Skeletal muscle tissue (tissue), 5 donors: ENCODE results near the gene ZNF79. TPM values are rescaled to one million over a fixed set of nuclear protein-coding genes. Genes with fewer than 3 reads are reported as not detected.
A peak's percentile ranks its signal among the peaks of the same experiment; 100 is the strongest.

Source experiments
- H3K27ac ChIP-seq: one replicate; pipeline ENCODE4 v1.7.0; 2013; ENCODE audit warnings: mild to moderate bottlenecking, low read depth, low read length, inconsistent platforms
- H3K27me3 ChIP-seq, 3 donors: one replicate each; pipeline ENCODE4 v1.7.0; 2013; ENCODE audit warnings: low read length in 3 of 3; ENCODE audit not compliant: control insufficient read depth in 3 of 3, insufficient read depth in 3 of 3
- H3K36me3 ChIP-seq, 3 donors: one replicate each; pipeline ENCODE4 v1.7.0; 2013; ENCODE audit warnings: low read length in 3 of 3; ENCODE audit not compliant: control insufficient read depth in 3 of 3, insufficient read depth in 3 of 3
- H3K4me1 ChIP-seq, 3 donors: one replicate each; pipeline ENCODE4 v1.7.0; 2013; ENCODE audit warnings: low read length in 3 of 3, mild to moderate bottlenecking in 3 of 3; ENCODE audit not compliant: control insufficient read depth in 3 of 3, insufficient read depth in 3 of 3
- H3K4me3 ChIP-seq, 3 donors: one replicate each; pipeline ENCODE4 v1.7.0; 2013; ENCODE audit warnings: low read length in 3 of 3
- H3K9ac ChIP-seq, 3 donors: one replicate each; pipeline ENCODE4 v1.7.0; 2013; ENCODE audit warnings: low read length in 3 of 3, mild to moderate bottlenecking in 3 of 3, moderate library complexity in 2 of 3, low read depth in 1 of 3
- H3K9me3 ChIP-seq, 3 donors: one replicate each; pipeline ENCODE4 v1.7.0; 2013; ENCODE audit warnings: low read length in 3 of 3; ENCODE audit not compliant: control insufficient read depth in 3 of 3
- small RNA-seq: library from RNA; depleted of rRNA; stranded (forward); fragments of <200 nt; gene quantifications from one replicate; pipeline ENCODE3, GENCODE V24; 2014
- total RNA-seq: library from RNA; depleted of rRNA; stranded (reverse); fragments of >200 nt; gene quantifications from one replicate; pipeline ENCODE4 v1.2.3, GENCODE V29; 2014
- donor health status: Osteomylitis.

ZNF79 gene
- total RNA-seq, 1 donor from 2014 or later = 9.9 TPM

- H3K27me3 ChIP-seq = no peaks in the 10 kb centered on the region
- H3K9ac ChIP-seq = no peak overlapping the region
These were observed 65.4 kb downstream of the ZNF79 start for GRCh38 chr9:127489471-127490115.

GRCh38 chr9:127490535-127491230, 66.5 kb downstream of the ZNF79 start:
- Histone ChIP-seq H3K36me3 (peaks cover 34 to 67% (median 66%) of the 10 kb centered on the region in 3 donors), H3K4me3 (no peak overlapping the region), H3K4me1 (no peaks in the 10 kb centered on the region), H3K9ac (no peak overlapping the region), H3K9me3 (no peaks in the 10 kb centered on the region), H3K27ac (no peak overlapping the region), H3K27me3 (no peaks in the 10 kb centered on the region)

More at GRCh38 chr9:127489471-127490115, 65.4 kb downstream of the ZNF79 start:
- no peak overlapping the region for H3K4me3 ChIP-seq
- peaks cover 35 to 72% (median 65%) of the 10 kb centered on the region in 3 donors for H3K36me3 ChIP-seq
- H3K27ac ChIP-seq = no peak overlapping the region
- no peaks in the 10 kb centered on the region for H3K4me1 ChIP-seq
- H3K9me3 ChIP-seq = no peaks in the 10 kb centered on the region

GRCh38 chr9:127491516-127491915, 67.3 kb downstream of the ZNF79 start:
- Histone ChIP-seq H3K4me1 (no peaks in the 10 kb centered on the region), H3K9me3 (no peaks in the 10 kb centered on the region), H3K27me3 (no peaks in the 10 kb centered on the region), H3K27ac (no peak overlapping the region), H3K36me3 (peaks cover 34 to 66% (median 64%) of the 10 kb centered on the region in 3 donors), H3K9ac (no peak overlapping the region), H3K4me3 (no peak overlapping the region)

GRCh38 chr9:127492616-127493015, 68.4 kb downstream of the ZNF79 start:
- Histone ChIP-seq H3K9me3 (no peaks in the 10 kb centered on the region), H3K4me3 (no peak overlapping the region), H3K9ac (no peak overlapping the region), H3K27me3 (no peaks in the 10 kb centered on the region), H3K27ac (no peak overlapping the region), H3K4me1 (no peaks in the 10 kb centered on the region), H3K36me3 (peaks cover 42 to 73% (median 67%) of the 10 kb centered on the region in 3 donors)

- Histone ChIP-seq H3K27ac (no peak overlapping the region), H3K4me1 (no peaks in the 10 kb centered on the region), H3K9me3 (no peaks in the 10 kb centered on the region), H3K27me3 (no peaks in the 10 kb centered on the region), H3K9ac (no peak overlapping the region), H3K36me3 (peaks cover 49 to 72% (median 70%) of the 10 kb centered on the region in 3 donors), H3K4me3 (no peak overlapping the region)
These were observed 69.6 kb downstream of the ZNF79 start for GRCh38 chr9:127493592-127494303.

GRCh38 chr9:127494304-127494702, 70.1 kb downstream of the ZNF79 start:
- H3K4me3 ChIP-seq = no peak overlapping the region
- H3K27ac ChIP-seq = no peak overlapping the region
- H3K9me3 ChIP-seq = no peaks in the 10 kb centered on the region
- no peaks in the 10 kb centered on the region for H3K27me3 ChIP-seq
- H3K36me3 ChIP-seq = peaks cover 44 to 67% (median 67%) of the 10 kb centered on the region in 3 donors
- no peak overlapping the region for H3K9ac ChIP-seq
- H3K4me1 ChIP-seq = no peaks in the 10 kb centered on the region

Small RNA genes lying within 50 kb of the gene (small RNA-seq; reads per million reads assigned to genes)
- gene RF00019 (not detected), gene SNORA65 (84.9 reads per million, percentile 96 among the genes with 10 or more reads in this experiment)

Other genes with a start within 250 kb of the ZNF79 start
- gene GARNL3, start 159.6 kb upstream of the ZNF79 start, total RNA-seq = 21.9 TPM
- 13.6 TPM for gene SLC2A8, start 27.2 kb upstream of the ZNF79 start, total RNA-seq
- 1,305 TPM for gene RPL12, start 27.0 kb downstream of the ZNF79 start, total RNA-seq
- gene LRSAM1, start 27.1 kb downstream of the ZNF79 start, total RNA-seq = 10.4 TPM
- gene STXBP1, start 187.9 kb downstream of the ZNF79 start, total RNA-seq = 5.2 TPM